HCT116 (cell line): Measurements from ENCODE around the gene CKLF.

Experiments used
- CTCF ChIP-seq, 3 experiments: fragments of 200-600 bp in 1 of 3; sonication (generic) in 1 of 3; IDR thresholded peaks in 2 of 3; conservative IDR thresholded peaks in 1 of 3; 2 replicates each; pipeline ENCODE4 v1.5.1; 2012 to 2017; ENCODE audit warnings: low read depth in 2 of 3, low read length in 2 of 3, antibody characterized with exemption in 1 of 3, borderline replicate concordance in 1 of 3, control low read depth in 1 of 3, mild to moderate bottlenecking in 1 of 3, mixed read lengths in 1 of 3, mixed run types in 1 of 3, moderate library complexity in 1 of 3; ENCODE audit not compliant: insufficient read depth in 1 of 3
- EZH2 ChIP-seq: fragments of 200-600 bp; sonication (generic); IDR thresholded peaks from 2 replicates; pipeline ENCODE4 v1.6.1; 2017; ENCODE audit warnings: antibody characterized with exemption, mixed run types
- POLR2A ChIP-seq: IDR thresholded peaks from 2 replicates; pipeline ENCODE4 v1.7.0; 2011; ENCODE audit warnings: borderline replicate concordance; ENCODE audit not compliant: insufficient read depth, insufficient read length; ENCODE audit errors: extremely low read depth
- POLR2AphosphoS5 ChIP-seq: IDR thresholded peaks from 2 replicates; pipeline ENCODE4 v1.6.1; 2011; ENCODE audit warnings: mild to moderate bottlenecking, low read depth, low read length, moderate library complexity
- REST ChIP-seq: IDR thresholded peaks from 2 replicates; pipeline ENCODE4 v1.6.1; 2012; ENCODE audit warnings: low read depth
- ZBTB33 ChIP-seq: IDR thresholded peaks from 2 replicates; pipeline ENCODE4 v1.6.1; 2011; ENCODE audit warnings: mild to moderate bottlenecking, low read length, moderate library complexity; ENCODE audit not compliant: insufficient replicate concordance; ENCODE audit errors: extremely low read depth

DNA sequence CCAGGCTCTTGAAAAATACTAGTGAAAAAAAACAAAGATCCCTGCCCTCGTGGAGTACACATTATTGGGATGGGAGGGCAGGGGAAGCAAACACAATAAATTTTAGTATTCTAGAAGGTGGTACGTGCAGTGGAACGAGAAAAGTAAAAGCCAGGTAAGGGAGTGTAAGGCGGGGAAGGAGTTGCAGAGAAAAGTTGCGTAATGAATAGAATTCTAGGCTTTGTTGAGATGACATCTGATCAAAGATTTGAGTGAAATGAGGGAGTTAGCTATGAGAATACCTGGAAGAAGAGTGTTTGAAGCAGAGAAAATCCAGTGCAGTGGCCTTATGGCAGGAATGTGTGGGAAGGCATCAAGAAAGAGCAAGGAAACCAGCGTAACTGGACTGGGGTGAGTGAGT lies 2.1 kb downstream of the CKLF start:
- no peak for TF ChIP-seq CTCF (IDR thresholded peaks at IDR 0.05 in 2 of 3, conservative IDR thresholded peaks at IDR 0.05 in 1 of 3; ENCODE audit: borderline replicate concordance in 1 of 3, insufficient read depth in 1 of 3, low read depth in 2 of 3, low read length in 2 of 3)
- TF ChIP-seq EZH2: no peak
- TF ChIP-seq POLR2A: no peak
- no peak for TF ChIP-seq POLR2AphosphoS5
- no peak for TF ChIP-seq ZBTB33
- no peak for TF ChIP-seq REST
